Activated naive CD4-positive, alpha-beta T cell treated with anti-CD3 and anti-CD28 coated beads, Interleukin-2, amount 10 ng/mL, durations not matched to agents 7 days and 5 days (primary cell): ENCODE data around the gene TMEM167B.
A peak's percentile ranks its signal among the peaks of the same experiment; 100 is the strongest.
"Not testable (repeated sequence)": the region's sequence is repeated elsewhere in the genome, so short reads cannot be mapped to it uniquely, and the experiment has no call there.

Experiments used
- CTCF ChIA-PET: fragments of 350-600 bp; sonication (Branson Sonifier 250); formaldehyde crosslinking; loops from one replicate; lab custom pipeline; 2021; ENCODE audit warnings: antibody characterized with exemption; lab: Charles Lee
- DNase-seq: peaks from one replicate; pipeline ENCODE4 v3.0.0-alpha.2; 2020
- H3K27ac Mint-ChIP-seq: one replicate; pipeline ENCODE4 v1.8.0; 2021; ENCODE audit warnings: mild to moderate bottlenecking, moderate library complexity, mixed read lengths
- H3K27me3 Mint-ChIP-seq: one replicate; pipeline ENCODE4 v1.8.0; 2021; ENCODE audit warnings: mild to moderate bottlenecking, mixed read lengths
- H3K36me3 Mint-ChIP-seq: one replicate; pipeline ENCODE4 v1.8.0; 2021; ENCODE audit warnings: mixed read lengths
- H3K4me1 Mint-ChIP-seq: one replicate; pipeline ENCODE4 v1.8.0; 2021; ENCODE audit warnings: mixed read lengths
- H3K4me3 Mint-ChIP-seq: one replicate; pipeline ENCODE4 v1.8.0; 2021; ENCODE audit warnings: mild to moderate bottlenecking, moderate library complexity, mixed read lengths
- H3K9me3 Mint-ChIP-seq: one replicate; pipeline ENCODE4 v1.8.0; 2021; ENCODE audit warnings: mixed read lengths

The TMEM167B gene

GRCh38 chr1:109090196-109091077 lies at the start of gene TMEM167B:
Gene TMEM167B, plus strand, starts transcription at chr1:109090764. Its CDS starts 109 bp downstream, at chr1:109090873.
- peak; percentile 94 for DNase-seq
- CTCF ChIA-PET: interaction anchor here (0.9 to 3.1 kb wide), 3 partner anchors 9 to 402 kb away, joined by 3 to 18 read pairs (median 17); a partner anchor contains a TSS
- Mint-ChIP-seq H3K9me3 (no peaks in the 10 kb centered on the region), H3K27ac (peak within 1 kb of the TSS; percentile 97), H3K27me3 (no peaks in the 10 kb centered on the region), H3K36me3 (peaks cover 38% of the 10 kb centered on the region), H3K4me3 (peak within 1 kb of the TSS; percentile 92), H3K4me1 (peaks cover 39% of the 10 kb centered on the region)

GRCh38 chr1:109040989-109041620 lies 49.5 kb upstream of the TMEM167B start:
- peaks cover 13% of the 10 kb centered on the region for H3K27me3 Mint-ChIP-seq
- CTCF ChIA-PET: interaction anchor here (0.7 kb wide), 1 partner anchor 59 kb away, joined by 3 read pairs; no protein-coding TSS in a partner anchor
- H3K4me3 Mint-ChIP-seq: peak overlapping the region; percentile 96
- H3K27ac Mint-ChIP-seq: peak overlapping the region; percentile 93
- peaks cover 17% of the 10 kb centered on the region for H3K4me1 Mint-ChIP-seq
- DNase-seq: peak; percentile 54
- H3K36me3 Mint-ChIP-seq: no peaks in the 10 kb centered on the region
- no peaks in the 10 kb centered on the region for H3K9me3 Mint-ChIP-seq

- H3K9me3 Mint-ChIP-seq: no peaks in the 10 kb centered on the region
- CTCF ChIA-PET: interaction anchor here (0.9 to 1.4 kb wide), 4 partner anchors 34 to 71 kb away, joined by 3 read pairs; partner anchors contain the start of gene TAF13
- peaks cover 18% of the 10 kb centered on the region for H3K27me3 Mint-ChIP-seq
- H3K27ac Mint-ChIP-seq: peak within 1 kb of the TSS; percentile 93
- no peaks in the 10 kb centered on the region for H3K36me3 Mint-ChIP-seq
- peak; percentile 97 for DNase-seq
- peaks cover 17% of the 10 kb centered on the region for H3K4me1 Mint-ChIP-seq
- peak within 1 kb of the TSS; percentile 96 for H3K4me3 Mint-ChIP-seq
Observed at GRCh38 chr1:109041621-109042468, 48.7 kb upstream of the TMEM167B start, which contains the start of gene WDR47. Gene WDR47, minus strand, starts transcription at chr1:109042102. Its CDS starts 18,590 bp downstream, at chr1:109023512.

- DNase-seq: no peak
- no peaks in the 10 kb centered on the region for H3K36me3 Mint-ChIP-seq
- peaks cover 18% of the 10 kb centered on the region for H3K27me3 Mint-ChIP-seq
- H3K27ac Mint-ChIP-seq: no peak overlapping the region
- H3K9me3 Mint-ChIP-seq: no peaks in the 10 kb centered on the region
- H3K4me1 Mint-ChIP-seq: peaks cover 10% of the 10 kb centered on the region
- H3K4me3 Mint-ChIP-seq: no peak overlapping the region
- CTCF ChIA-PET: no interaction called here
Observed at GRCh38 chr1:109045595-109045994, 45.0 kb upstream of the TMEM167B start.

- no peak overlapping the region for H3K27ac Mint-ChIP-seq
- DNase-seq: no peak
- H3K27me3 Mint-ChIP-seq: peaks cover 14% of the 10 kb centered on the region
- CTCF ChIA-PET: no interaction called here
- no peaks in the 10 kb centered on the region for H3K36me3 Mint-ChIP-seq
- no peak overlapping the region for H3K4me3 Mint-ChIP-seq
- H3K4me1 Mint-ChIP-seq: peaks cover 4% of the 10 kb centered on the region
- no peaks in the 10 kb centered on the region for H3K9me3 Mint-ChIP-seq
Observed at GRCh38 chr1:109046671-109047070, 43.9 kb upstream of the TMEM167B start.

GRCh38 chr1:109047339-109047738 lies 43.2 kb upstream of the TMEM167B start:
- H3K27ac Mint-ChIP-seq: no peak overlapping the region
- H3K4me3 Mint-ChIP-seq: no peak overlapping the region
- CTCF ChIA-PET: no interaction called here
- peaks cover 3% of the 10 kb centered on the region for H3K4me1 Mint-ChIP-seq
- H3K27me3 Mint-ChIP-seq: peaks cover 14% of the 10 kb centered on the region
- no peak for DNase-seq
- no peaks in the 10 kb centered on the region for H3K36me3 Mint-ChIP-seq
- H3K9me3 Mint-ChIP-seq: no peaks in the 10 kb centered on the region

GRCh38 chr1:109048335-109048734 lies 42.2 kb upstream of the TMEM167B start:
- Mint-ChIP-seq H3K9me3 (no peaks in the 10 kb centered on the region), H3K27me3 (peaks cover 20% of the 10 kb centered on the region), H3K4me3 (no peak overlapping the region), H3K36me3 (no peaks in the 10 kb centered on the region), H3K4me1 (no peaks in the 10 kb centered on the region), H3K27ac (no peak overlapping the region)
- CTCF ChIA-PET: no interaction called here
- no peak for DNase-seq

- Mint-ChIP-seq H3K4me1 (no peaks in the 10 kb centered on the region), H3K27ac (no peak overlapping the region), H3K36me3 (no peaks in the 10 kb centered on the region), H3K9me3 (no peaks in the 10 kb centered on the region), H3K27me3 (peaks cover 12% of the 10 kb centered on the region), H3K4me3 (no peak overlapping the region)
- DNase-seq: no peak
- CTCF ChIA-PET: no interaction called here
Observed at GRCh38 chr1:109050228-109050995, 40.2 kb upstream of the TMEM167B start.

GRCh38 chr1:109052145-109052544 lies 38.4 kb upstream of the TMEM167B start:
- H3K4me3 Mint-ChIP-seq, H3K36me3 Mint-ChIP-seq, H3K27me3 Mint-ChIP-seq, H3K27ac Mint-ChIP-seq, H3K9me3 Mint-ChIP-seq, DNase-seq, CTCF ChIA-PET, H3K4me1 Mint-ChIP-seq: not testable (repeated sequence)

GRCh38 chr1:109056064-109056463 lies 34.5 kb upstream of the TMEM167B start:
- Mint-ChIP-seq H3K4me1 (no peaks in the 10 kb centered on the region), H3K27ac (no peak overlapping the region), H3K4me3 (no peak overlapping the region), H3K36me3 (no peaks in the 10 kb centered on the region), H3K27me3 (peaks cover 6% of the 10 kb centered on the region), H3K9me3 (no peaks in the 10 kb centered on the region)
- CTCF ChIA-PET: no interaction called here
- DNase-seq: no peak

- DNase-seq: no peak
- CTCF ChIA-PET: interaction anchor here (0.6 kb wide), 1 partner anchor 189 kb away, joined by 3 read pairs; no protein-coding TSS in a partner anchor
- H3K27me3 Mint-ChIP-seq: no peaks in the 10 kb centered on the region
- H3K27ac Mint-ChIP-seq: no peak overlapping the region
- no peaks in the 10 kb centered on the region for H3K4me1 Mint-ChIP-seq
- peaks cover 2% of the 10 kb centered on the region for H3K36me3 Mint-ChIP-seq
- H3K4me3 Mint-ChIP-seq: no peak overlapping the region
- H3K9me3 Mint-ChIP-seq: no peaks in the 10 kb centered on the region
Observed at GRCh38 chr1:109059026-109059425, 31.5 kb upstream of the TMEM167B start.

GRCh38 chr1:109060707-109061106 lies 29.9 kb upstream of the TMEM167B start:
- H3K4me3 Mint-ChIP-seq: no peak overlapping the region
- CTCF ChIA-PET: interaction anchor here (1.2 kb wide), 1 partner anchor 16 kb away, joined by 3 read pairs; no protein-coding TSS in a partner anchor
- peaks cover 9% of the 10 kb centered on the region for H3K36me3 Mint-ChIP-seq
- DNase-seq: no peak
- H3K27me3 Mint-ChIP-seq: no peaks in the 10 kb centered on the region
- H3K9me3 Mint-ChIP-seq: no peaks in the 10 kb centered on the region
- H3K27ac Mint-ChIP-seq: no peak overlapping the region
- no peaks in the 10 kb centered on the region for H3K4me1 Mint-ChIP-seq

- Mint-ChIP-seq H3K36me3 (peaks cover 9% of the 10 kb centered on the region), H3K27me3 (no peaks in the 10 kb centered on the region), H3K9me3 (no peaks in the 10 kb centered on the region), H3K4me3 (no peak overlapping the region), H3K4me1 (no peaks in the 10 kb centered on the region), H3K27ac (no peak overlapping the region)
- CTCF ChIA-PET: interaction anchor here (1.2 kb wide), 1 partner anchor 16 kb away, joined by 3 read pairs; no protein-coding TSS in a partner anchor
- DNase-seq: no peak
Observed at GRCh38 chr1:109061183-109061582, 29.4 kb upstream of the TMEM167B start.
